ENCODE data around the gene AK4. TPM values are rescaled to one million over a fixed set of nuclear protein-coding genes. Genes with fewer than 3 reads are reported as not detected.

Gene AK4
- total RNA-seq, 2 experiments from 2014 or later: 0.08 to 0.14 TPM

- no peak overlapping the region for H3K27ac ChIP-seq (ENCODE audit: low read depth in 1 of 2, low read length in 2 of 2)
- no peak overlapping the region for H3K4me3 ChIP-seq (ENCODE audit: low read length)
- no peaks in the 10 kb centered on the region for H3K4me1 ChIP-seq (ENCODE audit: insufficient read depth, low read length)
- H3K36me3 ChIP-seq (ENCODE audit: insufficient read depth, low read length): no peaks in the 10 kb centered on the region
- Mint-ChIP-seq H3K9me3 (no peaks in the 10 kb centered on the region), H3K4me1 (ENCODE audit: low read depth) (no peaks in the 10 kb centered on the region), H3K36me3 (ENCODE audit: low read depth) (no peaks in the 10 kb centered on the region), H3K4me3 (no peak overlapping the region), H3K27me3 (no peaks in the 10 kb centered on the region), H3K27ac (no peak overlapping the region)
- H3K9me3 ChIP-seq (ENCODE audit: control insufficient read depth in 1 of 2, insufficient read depth in 1 of 2, low read length in 2 of 2): no peaks in the 10 kb centered on the region
- ChIA-PET CTCF (interaction anchor here (0.7 kb wide), 1 partner anchor 385 kb away, joined by 4 read pairs; no protein-coding TSS in a partner anchor), POLR2A (no interaction called here)
- no peak for TF ChIP-seq CTCF (IDR thresholded peaks at IDR 0.05)
- no peak for ATAC-seq (ENCODE audit: poor library complexity)
- no peaks in the 10 kb centered on the region for H3K27me3 ChIP-seq (ENCODE audit: control insufficient read depth in 1 of 2, insufficient read depth in 2 of 2, low read length in 2 of 2)
- no peak for DNase-seq
- intact Hi-C loops (cut with DNase I, micrococcal nuclease): no loop called here
These were observed 41.6 kb downstream of the AK4 start for GRCh38 chr1:65189576-65190115.

GRCh38 chr1:65190229-65190628 is 42.2 kb downstream of the AK4 start:
- Mint-ChIP-seq H3K27me3 (no peaks in the 10 kb centered on the region), H3K27ac (no peak overlapping the region), H3K4me3 (no peak overlapping the region), H3K4me1 (ENCODE audit: low read depth) (no peaks in the 10 kb centered on the region), H3K36me3 (ENCODE audit: low read depth) (no peaks in the 10 kb centered on the region), H3K9me3 (no peaks in the 10 kb centered on the region)
- intact Hi-C loops (cut with DNase I, micrococcal nuclease): no loop called here
- no peaks in the 10 kb centered on the region for H3K36me3 ChIP-seq (ENCODE audit: insufficient read depth, low read length)
- ChIA-PET CTCF (no interaction called here), POLR2A (no interaction called here)
- TF ChIP-seq CTCF (IDR thresholded peaks at IDR 0.05): no peak
- H3K27ac ChIP-seq (ENCODE audit: low read depth in 1 of 2, low read length in 2 of 2): no peak overlapping the region
- H3K9me3 ChIP-seq (ENCODE audit: control insufficient read depth in 1 of 2, insufficient read depth in 1 of 2, low read length in 2 of 2): no peaks in the 10 kb centered on the region
- no peaks in the 10 kb centered on the region for H3K4me1 ChIP-seq (ENCODE audit: insufficient read depth, low read length)
- DNase-seq: no peak
- H3K27me3 ChIP-seq (ENCODE audit: control insufficient read depth in 1 of 2, insufficient read depth in 2 of 2, low read length in 2 of 2): no peaks in the 10 kb centered on the region
- no peak for ATAC-seq (ENCODE audit: poor library complexity)
- no peak overlapping the region for H3K4me3 ChIP-seq (ENCODE audit: low read length)

GRCh38 chr1:65193129-65193695 is 45.2 kb downstream of the AK4 start:
- Histone ChIP-seq H3K9me3 (ENCODE audit: control insufficient read depth in 1 of 2, insufficient read depth in 1 of 2, low read length in 2 of 2) (no peaks in the 10 kb centered on the region), H3K4me1 (ENCODE audit: insufficient read depth, low read length) (no peaks in the 10 kb centered on the region), H3K27ac (ENCODE audit: low read depth in 1 of 2, low read length in 2 of 2) (no peak overlapping the region), H3K4me3 (ENCODE audit: low read length) (no peak overlapping the region), H3K27me3 (ENCODE audit: control insufficient read depth in 1 of 2, insufficient read depth in 2 of 2, low read length in 2 of 2) (no peaks in the 10 kb centered on the region), H3K36me3 (ENCODE audit: insufficient read depth, low read length) (no peaks in the 10 kb centered on the region)
- Mint-ChIP-seq H3K27me3 (peaks cover 5% of the 10 kb centered on the region), H3K9me3 (no peaks in the 10 kb centered on the region), H3K4me3 (no peak overlapping the region), H3K4me1 (ENCODE audit: low read depth) (no peaks in the 10 kb centered on the region), H3K36me3 (ENCODE audit: low read depth) (no peaks in the 10 kb centered on the region), H3K27ac (no peak overlapping the region)
- CTCF ChIA-PET: no interaction called here
- intact Hi-C loops (cut with DNase I, micrococcal nuclease): no loop called here
- no peak for DNase-seq
- POLR2A ChIA-PET: no interaction called here
- no peak for ATAC-seq (ENCODE audit: poor library complexity)
- TF ChIP-seq CTCF (IDR thresholded peaks at IDR 0.05): no peak

All from CD4-positive, alpha-beta T cell (primary cell).